Cerebellar nuclear complex (tissue), 1 donor: ENCODE results near the gene TMEM81.
A peak's percentile ranks its signal among the peaks of the same experiment; 100 is the strongest.

Experiments used
- DNase-seq, 2 experiments: peaks; one replicate each; lab custom pipeline; 2025; lab: John Stamatoyannopoulos, UW

The TMEM81 gene

DNA sequence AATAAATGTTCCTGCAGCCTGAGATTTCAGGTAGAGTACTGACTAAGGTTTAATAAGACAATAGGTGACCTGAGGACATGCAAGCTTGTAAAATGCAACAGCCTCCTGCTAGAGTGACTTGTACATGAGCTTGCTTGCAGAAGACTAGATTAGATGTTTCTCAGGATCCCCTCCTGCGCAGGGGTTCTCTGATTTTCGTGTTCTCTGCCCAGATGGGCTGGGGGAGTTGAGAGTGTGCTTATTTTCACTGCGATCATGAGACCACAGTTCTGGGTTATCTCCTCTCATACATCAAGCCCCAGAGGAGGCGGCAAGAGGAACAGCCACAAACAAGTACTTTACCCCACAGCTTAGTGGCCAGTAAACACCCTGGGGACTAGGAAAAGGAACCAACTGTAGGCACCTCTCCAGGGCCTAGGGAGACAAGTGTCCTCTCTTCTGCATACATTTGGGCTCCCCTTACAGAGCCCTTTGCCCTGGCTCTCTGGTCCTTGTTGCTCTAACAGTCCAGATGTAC, 8.0 kb downstream of the TMEM81 start:
- DNase-seq: no peak

- DNase-seq: no peak
These were observed 8.6 kb downstream of the TMEM81 start for GRCh38 chr1:205075642-205076155.

DNA sequence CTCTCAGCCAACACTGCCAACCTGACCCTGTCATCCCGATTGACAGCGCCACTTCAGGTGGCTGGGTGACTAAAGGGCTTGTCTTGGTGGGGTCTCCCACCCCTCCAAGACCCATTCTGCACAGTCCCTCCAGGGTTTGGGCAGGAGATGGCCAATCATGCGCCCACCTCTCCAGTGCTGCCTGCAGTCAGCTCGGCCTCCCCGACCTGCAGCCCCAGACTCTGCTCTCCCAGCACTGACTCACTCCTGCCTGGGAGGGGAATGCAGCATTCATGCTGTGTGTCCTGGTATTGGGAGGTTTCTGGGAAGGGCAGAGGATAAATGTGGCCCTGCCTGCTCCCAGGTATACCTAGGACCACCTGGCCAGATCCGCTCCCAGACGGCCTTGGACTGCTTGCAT, 9.7 kb downstream of the TMEM81 start:
- DNase-seq: no peak

GRCh38 chr1:205074084-205074483, 10.2 kb downstream of the TMEM81 start:
- no peak for DNase-seq

DNA sequence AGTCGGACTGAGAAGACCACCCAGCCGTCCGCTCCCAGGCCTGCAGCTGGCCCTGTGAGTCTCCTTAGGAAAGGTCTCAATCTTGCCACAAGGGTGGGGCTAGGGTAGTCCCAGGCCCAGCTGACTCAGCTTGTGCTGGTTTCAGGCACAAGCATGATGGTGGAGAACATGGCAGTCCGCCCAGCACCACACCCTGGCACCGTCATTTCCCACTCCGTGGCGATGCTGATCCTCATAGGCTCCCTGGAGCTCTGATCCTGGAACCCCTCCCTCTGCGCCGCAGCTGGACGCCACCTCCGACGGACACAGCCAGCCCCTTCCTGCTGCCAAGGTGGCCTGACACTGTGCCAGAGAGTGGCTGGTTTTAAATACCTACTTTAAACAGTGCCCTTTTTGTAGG, 10.7 kb downstream of the TMEM81 start:
- DNase-seq: no peak

DNA sequence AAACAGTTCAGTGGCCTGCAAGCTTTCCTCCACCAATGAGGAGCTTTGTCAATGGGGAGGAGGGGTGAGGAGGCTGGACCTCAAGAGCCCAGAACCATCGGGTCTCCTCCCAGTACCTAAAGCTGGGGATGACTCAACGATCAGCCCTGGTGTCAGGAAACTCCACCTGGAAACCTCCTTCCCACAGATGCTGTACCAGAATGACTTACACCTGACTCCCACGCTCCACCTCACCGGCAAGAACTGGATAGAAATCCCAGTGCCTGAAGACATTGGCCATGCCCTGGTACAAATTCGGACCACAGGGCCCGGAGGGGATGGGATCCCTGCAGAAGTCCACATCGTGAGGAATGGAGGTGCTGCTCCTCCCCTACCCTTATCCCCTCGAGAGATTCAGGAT, 11.4 kb downstream of the TMEM81 start:
- DNase-seq: no peak

DNA sequence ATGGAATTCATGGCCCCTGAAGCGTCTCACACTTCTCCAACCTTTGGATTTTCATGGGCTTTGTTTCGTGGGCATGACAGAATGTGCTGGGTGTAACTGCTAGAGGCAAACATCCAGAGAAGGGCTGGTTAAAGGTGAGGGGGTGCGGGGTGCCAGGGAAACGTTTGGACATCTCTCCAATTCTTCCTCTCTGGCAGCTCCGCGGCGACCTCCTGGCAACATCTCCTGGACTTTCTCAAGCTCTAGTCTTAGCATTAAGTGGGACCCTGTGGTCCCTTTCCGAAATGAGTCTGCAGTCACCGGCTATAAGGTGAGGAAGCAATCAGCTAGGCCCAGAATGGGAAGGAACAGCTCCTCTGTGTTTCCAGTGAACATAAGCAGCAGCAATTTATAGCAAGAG, 12.0 kb downstream of the TMEM81 start:
- DNase-seq: no peak

GRCh38 chr1:205071801-205072200, 12.5 kb downstream of the TMEM81 start:
- DNase-seq: no peak

GRCh38 chr1:205071028-205071409, 13.2 kb downstream of the TMEM81 start:
- no peak for DNase-seq

GRCh38 chr1:205069371-205070125, 14.7 kb downstream of the TMEM81 start:
- DNase-seq: peak in 1 of 2 experiments; percentile 24

GRCh38 chr1:205068457-205069040, 15.7 kb downstream of the TMEM81 start:
- DNase-seq: no peak

GRCh38 chr1:205068001-205068400, 16.3 kb downstream of the TMEM81 start:
- DNase-seq: no peak

- no peak for DNase-seq
These were observed 17.2 kb downstream of the TMEM81 start for GRCh38 chr1:205067031-205067430.

- DNase-seq: no peak
These were observed 18.0 kb downstream of the TMEM81 start for GRCh38 chr1:205066141-205066818.

DNA sequence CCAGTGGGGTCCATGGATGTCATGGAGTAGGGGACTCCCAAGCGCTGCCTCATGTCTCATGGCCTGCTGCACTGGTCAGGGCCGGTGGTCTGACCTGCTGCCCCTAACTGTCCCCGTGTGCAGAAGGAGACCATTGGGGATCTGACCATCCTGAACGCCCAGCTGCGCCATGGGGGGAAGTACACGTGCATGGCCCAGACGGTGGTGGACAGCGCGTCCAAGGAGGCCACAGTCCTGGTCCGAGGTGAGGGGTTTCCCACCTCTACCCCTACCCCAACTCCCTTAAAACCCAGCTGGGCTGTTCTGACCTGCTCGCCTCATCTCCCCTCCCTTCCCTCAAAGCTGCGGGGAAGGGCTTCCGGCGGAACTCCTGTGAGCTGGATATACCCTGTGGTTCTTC, 18.6 kb downstream of the TMEM81 start:
- DNase-seq: no peak

DNA sequence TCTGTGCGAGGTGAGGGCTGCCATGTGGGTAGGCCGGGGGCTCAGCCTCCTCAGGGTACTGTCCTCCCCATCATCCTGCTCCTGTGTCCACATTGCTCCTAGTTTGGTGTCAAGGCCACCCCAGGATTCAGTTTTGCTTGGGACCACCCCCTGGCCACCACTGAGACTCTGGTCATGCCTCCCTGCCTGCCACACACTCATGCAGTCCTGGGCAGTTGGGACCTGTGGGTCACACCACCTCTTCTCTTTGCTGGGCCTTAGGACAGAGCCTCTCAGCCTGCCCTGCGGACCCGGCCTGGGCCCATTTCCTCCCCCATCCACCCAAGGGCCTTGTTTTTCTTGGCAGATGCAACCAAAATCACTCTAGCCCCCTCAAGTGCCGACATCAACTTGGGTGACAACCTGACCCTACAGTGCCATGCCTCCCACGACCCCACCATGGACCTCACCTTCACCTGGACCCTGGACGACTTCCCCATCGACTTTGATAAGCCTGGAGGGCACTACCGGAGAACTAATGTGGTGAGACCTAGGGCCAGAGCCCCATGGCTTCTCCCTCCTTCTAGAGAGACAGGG, 19.4 kb downstream of the TMEM81 start:
- no peak for DNase-seq

GRCh38 chr1:205064301-205064700, 20.0 kb downstream of the TMEM81 start:
- no peak for DNase-seq

- DNase-seq: no peak
These were observed 21.4 kb downstream of the TMEM81 start for GRCh38 chr1:205062895-205063294.

- no peak for DNase-seq
These were observed 21.9 kb downstream of the TMEM81 start for GRCh38 chr1:205062319-205062718.

GRCh38 chr1:205061665-205062069, 22.6 kb downstream of the TMEM81 start:
- DNase-seq: peak; percentile 77 to 90

GRCh38 chr1:205061227-205061626, 23.0 kb downstream of the TMEM81 start:
- DNase-seq: no peak

- no peak for DNase-seq
These were observed 23.5 kb downstream of the TMEM81 start for GRCh38 chr1:205060746-205061145.
